ENCODE data around the gene NXNL2.

- TF ChIP-seq CTCF (IDR thresholded peaks at IDR 0.05) (no peak), POLR2A (IDR thresholded peaks at IDR 0.05) (no peak)
Measured at GRCh38 chr9:88497224-88497623, 37.8 kb upstream of the NXNL2 start.

Measured in breast epithelium (tissue), 3 donors.